Measurements from ENCODE around the gene SH3BP1. TPM values are rescaled to one million over a fixed set of nuclear protein-coding genes. Genes with fewer than 3 reads are reported as not detected.

Gene SH3BP1
- total and polyA plus RNA-seq, 2 of the 13 experiments (the other 11 are each of a cell fraction or from before 2014, with no cell fraction given): 8.4 to 18.5 TPM

GRCh38 chr22:37635157-37635556 is 4.3 kb upstream of the SH3BP1 start:
- H3K4me1 ChIP-seq (ENCODE audit: insufficient read depth, low read length): peaks cover 88% of the 10 kb centered on the region
- no peak for FAIRE-seq
- H3K4me3 ChIP-seq (replicated peaks in 1 of 3; ENCODE audit: insufficient read depth in 1 of 3, low read depth in 2 of 3, low read length in 3 of 3): peak overlapping the region in 2 of 3 experiments; percentile 51 to 69; a peak in 2 of 6 replicates
- H3K27me3 ChIP-seq (ENCODE audit: control insufficient read depth in 1 of 2, insufficient read depth in 2 of 2, low read length in 2 of 2): no peaks in the 10 kb centered on the region
- CTCF ChIA-PET (ENCODE audit: low intra/inter-chr PET ratio, low total read pairs): interaction anchor here (0.7 kb wide), 1 partner anchor 46 kb away, joined by 3 read pairs; no protein-coding TSS in a partner anchor
- H4K20me1 ChIP-seq (ENCODE audit: insufficient read depth, low read length): no peaks in the 10 kb centered on the region
- H3K9ac ChIP-seq (ENCODE audit: insufficient read depth, low read depth, low read length): peak overlapping the region; percentile 63
- no peak overlapping the region for H2AFZ ChIP-seq (ENCODE audit: low read length)
- DNase-seq (ENCODE audit: low spot score): no peak
- intact Hi-C loops (cut with micrococcal nuclease; ENCODE audit: unreplicated experiment): no loop called here
- peak overlapping the region; percentile 94 for H3K4me2 ChIP-seq (ENCODE audit: low read depth, low read length)
- no TSS peak for BruUV-seq (replicated peaks)
- WGBS (ENCODE audit: low lambda C conversion rate): 100% methylated on average over 2 of the region's 7 CpGs
- H3K79me2 ChIP-seq (ENCODE audit: insufficient read depth, low read length): peaks cover 4% of the 10 kb centered on the region
- POLR2A ChIA-PET: interaction anchor here (1.6 to 15.8 kb wide), 5 partner anchors 8 to 173 kb away, joined by 3 to 242 read pairs (median 20); partner anchors contain the start of genes GCAT, GGA1 and PDXP
- no peaks in the 10 kb centered on the region for H3K9me3 ChIP-seq (ENCODE audit: low read length)
- in situ Hi-C loops (cut with HindIII; ENCODE audit: extremely low pct_ligation_motif_present, low pct_unique_long_range_greater_than_20kb): no loop called here
- H3K27ac ChIP-seq (ENCODE audit: extremely low read length, insufficient read depth, low read length): peak overlapping the region; percentile 84
- no peak for ATAC-seq
- no peaks in the 10 kb centered on the region for H3K36me3 ChIP-seq (replicated peaks in 1 of 2; ENCODE audit: control insufficient read depth in 1 of 2, insufficient read depth in 2 of 2, low read length in 2 of 2)
- TF ChIP-seq ZNF775 (CRISPR knock-in tag; IDR thresholded peaks at IDR 0.05; ENCODE audit: borderline replicate concordance) (no peak), GPBP1L1 (CRISPR knock-in tag; IDR thresholded peaks at IDR 0.05) (no peak), ZMYM4 (CRISPR knock-in tag; IDR thresholded peaks at IDR 0.05) (no peak), ZNF24 (IDR thresholded peaks at IDR 0.05) (no peak), CEBPB (IDR thresholded peaks at IDR 0.05; ENCODE audit: borderline replicate concordance, low read depth, low read length) (no peak), ZFP37 (CRISPR knock-in tag; IDR thresholded peaks at IDR 0.05; ENCODE audit: borderline replicate concordance) (no peak), SMARCC2 (IDR thresholded peaks at IDR 0.05) (no peak), REPIN1 (CRISPR knock-in tag; IDR thresholded peaks at IDR 0.05; ENCODE audit: borderline replicate concordance, low read depth) (no peak), IRF9 (CRISPR knock-in tag; IDR thresholded peaks at IDR 0.05; ENCODE audit: borderline replicate concordance) (0 out of 2 replicates have a peak, but pooled peaks have one; percentile 1), KDM6A (CRISPR knock-in tag; IDR thresholded peaks at IDR 0.05; ENCODE audit: low read depth) (no peak), BRCA1 (CRISPR knock-in tag; IDR thresholded peaks at IDR 0.05) (no peak), YEATS4 (CRISPR knock-in tag; IDR thresholded peaks at IDR 0.05; ENCODE audit: borderline replicate concordance) (no peak), ZNF354B (CRISPR knock-in tag; IDR thresholded peaks at IDR 0.05) (no peak), TOE1 (CRISPR knock-in tag; IDR thresholded peaks at IDR 0.05) (no peak), ZNF605 (CRISPR knock-in tag; IDR thresholded peaks at IDR 0.05) (no peak), SRSF1 (optimal IDR thresholded peaks at IDR 0.05; ENCODE audit: low read depth, low read length) (no peak), ZBTB2 (CRISPR knock-in tag; IDR thresholded peaks at IDR 0.05; ENCODE audit: low read depth) (no peak), E2F1 (CRISPR knock-in tag; IDR thresholded peaks at IDR 0.05) (no peak), HNF1B (CRISPR knock-in tag; IDR thresholded peaks at IDR 0.05) (no peak)

Measured in HepG2 (cell line).